GM12872 (cell line): ENCODE data around the gene FNDC3B.

Experiments used
- TF ChIP-seq, protein P1 (sequence below): IDR thresholded peaks from 3 replicates; pipeline ENCODE4 v1.5.1; 2011; ENCODE audit warnings: low read depth, mild to moderate bottlenecking, low read length, moderate library complexity; ENCODE audit not compliant: insufficient read depth

The FNDC3B gene

DNA sequence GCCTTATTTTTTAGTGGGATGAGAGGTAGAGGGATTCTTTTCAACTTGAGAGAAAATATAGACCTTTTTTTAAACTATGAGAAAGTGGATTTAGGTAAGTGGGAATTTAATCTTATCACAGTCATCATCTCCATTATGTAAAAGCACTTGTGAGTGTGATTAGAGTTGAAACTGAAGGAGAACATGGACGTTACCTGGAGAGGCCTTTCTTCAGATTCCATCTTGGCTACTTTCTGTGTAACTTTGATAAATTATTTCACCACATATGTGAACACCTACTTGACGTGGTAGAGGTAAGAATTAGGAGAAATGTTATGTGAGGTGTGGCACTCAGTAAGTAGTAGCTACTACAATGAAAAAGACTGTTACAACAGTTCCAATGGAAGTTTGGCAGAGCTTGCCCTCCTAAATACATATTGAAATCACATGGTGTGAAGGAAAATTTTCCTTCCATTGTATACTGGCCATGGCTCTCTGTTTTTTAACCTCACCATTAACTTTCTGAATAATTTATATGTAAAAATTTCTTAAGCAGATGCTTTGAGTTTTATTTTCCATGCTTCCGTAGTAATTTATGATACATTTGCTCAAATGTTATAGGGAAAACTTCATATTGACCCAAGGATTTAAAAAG is 193.3 kb downstream of the FNDC3B start:
- TF ChIP-seq, protein P1, sequence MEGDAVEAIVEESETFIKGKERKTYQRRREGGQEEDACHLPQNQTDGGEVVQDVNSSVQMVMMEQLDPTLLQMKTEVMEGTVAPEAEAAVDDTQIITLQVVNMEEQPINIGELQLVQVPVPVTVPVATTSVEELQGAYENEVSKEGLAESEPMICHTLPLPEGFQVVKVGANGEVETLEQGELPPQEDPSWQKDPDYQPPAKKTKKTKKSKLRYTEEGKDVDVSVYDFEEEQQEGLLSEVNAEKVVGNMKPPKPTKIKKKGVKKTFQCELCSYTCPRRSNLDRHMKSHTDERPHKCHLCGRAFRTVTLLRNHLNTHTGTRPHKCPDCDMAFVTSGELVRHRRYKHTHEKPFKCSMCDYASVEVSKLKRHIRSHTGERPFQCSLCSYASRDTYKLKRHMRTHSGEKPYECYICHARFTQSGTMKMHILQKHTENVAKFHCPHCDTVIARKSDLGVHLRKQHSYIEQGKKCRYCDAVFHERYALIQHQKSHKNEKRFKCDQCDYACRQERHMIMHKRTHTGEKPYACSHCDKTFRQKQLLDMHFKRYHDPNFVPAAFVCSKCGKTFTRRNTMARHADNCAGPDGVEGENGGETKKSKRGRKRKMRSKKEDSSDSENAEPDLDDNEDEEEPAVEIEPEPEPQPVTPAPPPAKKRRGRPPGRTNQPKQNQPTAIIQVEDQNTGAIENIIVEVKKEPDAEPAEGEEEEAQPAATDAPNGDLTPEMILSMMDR: no peak

DNA sequence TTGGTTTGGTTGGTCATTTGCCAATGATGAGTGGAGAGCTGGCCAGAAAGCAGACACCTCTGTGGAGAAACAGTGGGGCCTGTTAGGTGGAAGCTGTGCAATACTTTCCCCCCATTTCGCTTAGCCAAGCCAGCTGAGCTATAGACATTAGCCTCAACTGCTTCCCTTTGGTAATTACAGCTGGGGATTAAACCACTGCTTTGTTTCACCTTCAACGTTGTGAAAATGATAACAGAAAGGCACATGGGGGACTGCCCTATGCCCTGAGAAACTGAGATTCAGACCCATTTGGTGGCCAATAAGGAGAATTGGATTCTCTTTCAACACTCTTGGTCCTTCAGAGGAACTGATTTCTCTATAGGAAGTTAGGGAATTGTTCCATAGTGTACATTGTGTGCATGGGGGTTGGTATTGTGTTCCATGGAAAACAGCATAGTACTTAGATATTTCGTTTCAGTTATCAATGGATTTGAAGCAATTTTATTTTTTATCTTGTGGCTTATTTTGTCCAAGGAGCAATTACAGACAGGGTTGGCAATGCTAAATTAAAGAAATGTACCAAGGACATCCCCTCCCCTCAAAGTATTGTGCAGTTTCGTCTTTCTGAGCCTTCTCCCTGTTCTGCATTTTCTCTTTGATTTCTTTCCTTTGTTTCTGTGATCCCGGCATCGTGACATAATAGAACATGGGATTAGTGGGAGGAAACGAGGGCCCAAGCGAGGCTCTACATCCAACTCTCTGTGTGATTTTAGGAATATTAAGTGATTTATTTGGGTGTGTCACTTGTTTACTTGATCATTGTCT is 194.3 kb downstream of the FNDC3B start:
- TF ChIP-seq, protein P1: no peak

- TF ChIP-seq, protein P1: no peak
These were observed 196.3 kb downstream of the FNDC3B start for GRCh38 chr3:172235698-172236097.

DNA sequence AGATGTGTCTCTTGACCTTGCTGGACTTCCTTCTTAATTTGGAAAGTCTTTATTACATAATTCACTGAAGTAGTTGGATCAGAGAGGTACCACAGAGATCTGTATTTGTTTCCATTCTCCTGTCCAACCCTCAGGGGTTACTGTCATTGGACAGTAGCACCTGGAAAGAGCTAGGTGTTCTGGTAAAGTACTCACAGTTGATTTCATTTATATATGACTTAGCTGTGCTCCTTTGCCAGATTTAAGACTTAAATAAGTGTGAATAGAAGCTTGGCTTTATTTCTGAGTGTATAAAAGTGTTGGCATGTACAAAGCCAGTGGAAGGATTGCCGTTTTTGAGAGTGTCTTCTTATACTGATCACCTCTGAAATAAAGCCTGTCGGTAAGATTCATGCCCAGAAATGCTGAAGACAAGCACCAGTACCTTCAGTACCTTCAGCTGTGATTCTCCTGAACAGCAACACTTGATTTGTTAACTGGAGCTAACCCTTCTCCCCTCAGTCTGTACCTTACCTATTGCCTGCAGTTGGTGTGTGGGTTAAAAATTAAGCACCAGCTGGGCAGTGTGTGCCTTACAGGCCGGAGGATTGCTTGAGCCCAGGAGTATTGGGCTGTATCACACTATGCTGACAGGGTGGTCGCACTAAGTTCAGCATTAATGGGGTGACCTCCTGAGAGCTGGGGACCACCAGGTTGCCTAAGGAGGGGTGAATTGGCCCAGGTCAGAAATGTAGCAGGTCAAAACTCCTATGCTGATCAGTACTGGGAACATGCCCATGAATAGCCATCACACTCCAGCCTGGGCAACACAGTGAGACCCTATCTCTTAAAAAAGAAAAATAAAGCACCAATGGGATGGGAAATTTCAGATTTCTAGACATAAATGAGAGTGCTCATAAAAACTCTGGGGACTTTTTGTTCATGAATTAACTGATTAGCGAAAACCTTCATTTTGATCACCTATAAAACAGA is 197.7 kb downstream of the FNDC3B start:
- TF ChIP-seq, protein P1: no peak

DNA sequence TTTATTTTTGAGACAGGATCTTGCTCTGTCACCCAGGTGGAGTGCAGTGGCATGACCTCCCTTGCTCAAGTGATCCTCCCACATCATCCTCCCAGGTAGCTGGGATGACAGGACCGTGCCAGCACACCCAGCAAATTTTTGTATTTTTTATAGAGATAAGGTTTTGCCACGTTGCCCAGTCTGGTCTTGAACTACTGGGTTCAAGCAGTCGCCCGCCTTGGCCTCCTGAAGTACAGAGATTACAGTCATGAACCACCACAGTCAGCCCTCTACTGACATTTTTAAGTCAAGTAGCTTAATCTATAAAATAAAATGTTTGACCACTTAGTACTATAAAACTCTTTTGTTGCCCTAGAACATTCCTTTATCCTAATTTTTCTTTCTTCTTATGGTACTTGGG is 198.8 kb downstream of the FNDC3B start:
- TF ChIP-seq, protein P1: no peak

GRCh38 chr3:172239218-172239790 is 199.9 kb downstream of the FNDC3B start:
- TF ChIP-seq, protein P1: no peak
